Urinary bladder (tissue), 4 donors: ENCODE measurements around the gene CD109. TPM values are rescaled to one million over a fixed set of nuclear protein-coding genes. Genes with fewer than 3 reads are reported as not detected.
"Not testable (repeated sequence)": the region's sequence is repeated elsewhere in the genome, so short reads cannot be mapped to it uniquely, and the experiment has no call there.

Experiments
- DNase-seq: peaks from one replicate; pipeline ENCODE4 v3.0.0-alpha.2; 2015; ENCODE audit errors: extremely low spot score
- H3K27ac ChIP-seq: one replicate; pipeline ENCODE4 v1.5.1; 2013; ENCODE audit warnings: low read depth, mild to moderate bottlenecking, moderate library complexity
- H3K36me3 ChIP-seq: one replicate; pipeline ENCODE4 v1.6.1; 2013; ENCODE audit warnings: mild to moderate bottlenecking, moderate library complexity; ENCODE audit not compliant: insufficient read depth
- H3K4me1 ChIP-seq: one replicate; pipeline ENCODE4 v1.6.1; 2013; ENCODE audit warnings: mild to moderate bottlenecking, moderate library complexity; ENCODE audit not compliant: insufficient read depth
- H3K4me3 ChIP-seq: one replicate; pipeline ENCODE4 v1.5.1; 2013; ENCODE audit warnings: low read depth, low read length
- WGBS: extraction: QIAGEN DNeasy Blood & Tissue Kit; methylation state at CpG from one replicate; pipeline ENCODE4 v1.1.7; 2013; 5-methylcytosine and 5-hydroxymethylcytosine counted together
- polyA plus RNA-seq: library from polyadenylated mRNA; stranded (reverse); fragments of 200-250 nt; gene quantifications from one replicate; pipeline ENCODE4 v1.2.3, GENCODE V29; 2013
- total RNA-seq: library from RNA; depleted of rRNA; stranded (reverse); fragments of >200 nt; gene quantifications from one replicate; pipeline ENCODE4 v1.2.3, GENCODE V29; 2014
- donor health status: healthy with polysubstance abuse.
- donor health status: healthy.

Gene CD109
- total and polyA plus RNA-seq, 2 donors = 7.0 to 34.9 TPM

DNA sequence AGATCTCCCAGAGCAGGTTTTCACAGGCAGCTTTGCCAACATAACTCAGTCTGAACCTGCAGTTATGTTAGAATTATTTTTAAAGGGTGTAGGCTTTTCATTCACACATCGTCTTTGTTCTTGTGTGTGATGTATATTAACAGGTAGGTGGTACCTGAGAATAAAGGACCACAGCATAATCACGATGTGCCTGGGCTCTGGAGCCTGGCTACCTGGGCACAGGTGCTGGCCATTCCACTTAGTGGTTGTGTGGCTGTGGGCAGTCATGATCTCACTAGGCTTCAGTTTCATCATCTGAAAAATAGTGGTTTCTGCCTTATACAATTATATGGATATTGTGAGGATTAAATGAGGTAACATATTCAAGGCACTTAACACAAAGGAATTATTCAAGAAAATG is 6.4 kb downstream of the CD109 start:
- H3K27ac ChIP-seq = no peak overlapping the region
- H3K36me3 ChIP-seq = no peaks in the 10 kb centered on the region
- H3K4me1 ChIP-seq = no peaks in the 10 kb centered on the region
- H3K4me3 ChIP-seq = no peak overlapping the region
- DNase-seq = no peak
- 88% methylated on average over 2 of the region's 2 CpGs for WGBS

DNA sequence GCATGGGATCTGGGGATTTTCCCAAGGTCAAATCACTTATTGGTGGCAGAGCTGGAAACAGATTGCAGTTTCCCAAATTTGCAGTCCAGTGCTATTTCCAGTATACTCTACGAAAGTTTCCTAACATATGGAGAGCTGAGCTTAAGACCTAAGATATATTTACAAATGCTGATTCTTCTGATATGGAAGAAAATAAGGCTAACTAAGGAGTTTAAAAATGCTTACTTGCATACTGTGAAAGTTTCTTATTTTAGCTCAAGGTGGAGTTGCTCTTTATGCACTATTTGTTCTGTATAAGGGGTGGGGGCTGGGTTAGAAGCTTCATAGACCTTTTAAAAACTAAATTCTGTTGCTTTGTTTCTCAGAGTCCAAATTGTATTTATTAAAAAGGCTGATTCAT is 7.5 kb downstream of the CD109 start:
- H3K4me3 ChIP-seq = no peak overlapping the region
- H3K36me3 ChIP-seq = no peaks in the 10 kb centered on the region
- WGBS = 83% methylated on average over 1 of the region's 1 CpG
- no peak for DNase-seq
- no peak overlapping the region for H3K27ac ChIP-seq
- H3K4me1 ChIP-seq = no peaks in the 10 kb centered on the region

DNA sequence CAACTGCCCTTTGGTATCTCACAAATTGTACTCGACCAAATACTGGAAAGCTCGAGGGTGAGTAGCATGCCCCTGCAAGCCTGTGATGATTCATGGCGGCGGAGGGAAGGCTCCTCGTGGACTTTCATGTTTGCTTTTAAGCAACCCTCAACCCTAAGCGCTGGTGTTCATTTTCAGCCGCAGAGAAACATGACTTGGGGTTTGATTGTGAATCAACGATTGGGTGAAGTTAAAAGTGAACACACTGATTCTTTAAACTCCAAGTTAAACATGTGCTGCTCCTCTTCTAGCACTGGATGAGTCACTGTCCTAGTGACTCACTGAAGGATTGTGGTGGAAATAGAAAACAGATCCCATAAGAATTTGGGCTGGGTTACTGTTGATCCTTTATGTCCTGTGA is 8.3 kb downstream of the CD109 start:
- WGBS = 67% methylated on average over 8 of the region's 8 CpGs
- peak; percentile 20 for DNase-seq
- H3K4me1 ChIP-seq = no peaks in the 10 kb centered on the region
- H3K36me3 ChIP-seq = no peaks in the 10 kb centered on the region
- H3K27ac ChIP-seq = no peak overlapping the region
- no peak overlapping the region for H3K4me3 ChIP-seq

DNA sequence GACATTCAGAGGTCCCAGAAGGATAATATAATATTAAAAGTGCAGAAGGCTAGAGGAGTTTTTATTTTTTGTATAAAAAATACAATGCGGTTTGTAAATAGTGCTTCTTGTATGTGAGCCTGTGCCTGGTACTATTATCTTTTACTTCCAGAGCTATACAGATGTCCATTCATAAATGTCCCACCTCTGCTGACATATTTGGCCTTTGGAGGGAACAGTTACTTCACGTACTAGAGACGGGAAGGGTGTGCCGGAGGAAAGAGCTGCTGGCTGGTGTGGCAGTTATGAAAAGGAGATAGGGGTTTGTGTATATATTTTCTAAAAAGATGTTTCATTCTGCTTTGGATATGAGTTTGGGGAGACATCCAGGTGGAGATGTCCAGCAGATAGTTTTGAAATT is 8.8 kb downstream of the CD109 start:
- WGBS = 62% methylated on average over 4 of the region's 4 CpGs
- Histone ChIP-seq H3K4me1 (no peaks in the 10 kb centered on the region), H3K36me3 (no peaks in the 10 kb centered on the region), H3K4me3 (no peak overlapping the region), H3K27ac (no peak overlapping the region)
- no peak for DNase-seq

DNA sequence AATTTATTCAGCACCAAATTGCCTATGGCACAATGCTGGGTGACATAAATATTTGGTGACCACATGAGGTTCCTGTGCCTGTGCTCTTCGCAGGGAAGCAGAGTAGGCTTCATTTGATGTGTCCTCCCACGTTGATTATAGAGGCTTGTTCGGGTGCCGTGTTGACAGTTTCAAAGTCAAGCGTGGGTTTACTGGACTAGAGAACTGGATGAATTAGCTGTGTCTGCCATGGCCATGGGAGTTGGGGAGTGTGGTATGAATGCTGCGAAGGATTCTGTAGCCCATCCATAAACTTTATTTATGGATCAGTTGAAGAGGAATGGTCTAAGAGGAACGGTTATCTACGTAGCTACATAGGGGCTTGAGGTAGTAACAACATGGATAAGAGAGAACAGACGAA is 11.0 kb downstream of the CD109 start:
- H3K4me3 ChIP-seq = no peak overlapping the region
- H3K27ac ChIP-seq = no peak overlapping the region
- no peaks in the 10 kb centered on the region for H3K4me1 ChIP-seq
- DNase-seq = no peak
- H3K36me3 ChIP-seq = no peaks in the 10 kb centered on the region
- WGBS = 91% methylated on average over 9 of the region's 9 CpGs

DNA sequence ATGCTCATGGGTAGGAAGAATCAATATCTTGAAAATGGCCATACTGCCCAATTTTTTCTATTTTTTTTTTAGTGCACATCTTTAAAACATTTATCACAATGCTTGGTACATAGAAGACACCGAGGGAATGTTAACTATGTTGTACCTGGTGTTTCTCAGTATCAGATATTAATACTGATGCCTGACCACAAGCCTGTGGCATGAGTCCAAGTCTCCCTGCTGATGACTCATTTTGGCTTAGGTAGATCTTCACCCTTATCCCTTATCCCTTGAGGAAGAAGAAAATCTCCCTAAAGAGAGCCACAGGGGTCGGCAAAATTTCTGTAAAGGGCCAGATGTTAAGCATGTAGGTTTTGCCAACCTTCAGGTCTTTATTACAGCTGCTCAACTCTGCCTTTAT is 14.5 kb downstream of the CD109 start:
- no peaks in the 10 kb centered on the region for H3K4me1 ChIP-seq
- no peak overlapping the region for H3K4me3 ChIP-seq
- H3K27ac ChIP-seq = no peak overlapping the region
- WGBS = 46% methylated on average over 2 of the region's 2 CpGs
- H3K36me3 ChIP-seq = no peaks in the 10 kb centered on the region
- no peak for DNase-seq

DNA sequence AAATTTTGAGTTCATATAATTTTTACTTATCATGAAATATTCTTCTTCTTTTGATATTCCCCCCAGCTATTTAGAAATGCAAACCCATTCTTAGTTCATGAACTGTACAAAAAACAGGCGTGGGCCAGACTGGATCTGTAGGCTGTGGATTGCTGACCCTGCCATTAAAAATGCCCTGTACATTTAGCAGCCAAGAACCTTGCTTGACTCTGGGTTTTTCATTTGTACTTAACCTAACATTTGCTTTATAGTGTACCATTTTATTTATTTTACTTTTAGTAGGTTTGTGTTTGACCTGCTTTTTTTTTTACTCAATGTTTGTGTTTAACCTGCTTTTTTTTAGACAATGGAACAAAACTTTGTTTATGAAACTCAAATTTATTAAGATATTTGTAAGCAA is 14.9 kb downstream of the CD109 start:
- 85% methylated on average over 1 of the region's 1 CpG for WGBS
- H3K4me1 ChIP-seq = no peaks in the 10 kb centered on the region
- no peaks in the 10 kb centered on the region for H3K36me3 ChIP-seq

DNA sequence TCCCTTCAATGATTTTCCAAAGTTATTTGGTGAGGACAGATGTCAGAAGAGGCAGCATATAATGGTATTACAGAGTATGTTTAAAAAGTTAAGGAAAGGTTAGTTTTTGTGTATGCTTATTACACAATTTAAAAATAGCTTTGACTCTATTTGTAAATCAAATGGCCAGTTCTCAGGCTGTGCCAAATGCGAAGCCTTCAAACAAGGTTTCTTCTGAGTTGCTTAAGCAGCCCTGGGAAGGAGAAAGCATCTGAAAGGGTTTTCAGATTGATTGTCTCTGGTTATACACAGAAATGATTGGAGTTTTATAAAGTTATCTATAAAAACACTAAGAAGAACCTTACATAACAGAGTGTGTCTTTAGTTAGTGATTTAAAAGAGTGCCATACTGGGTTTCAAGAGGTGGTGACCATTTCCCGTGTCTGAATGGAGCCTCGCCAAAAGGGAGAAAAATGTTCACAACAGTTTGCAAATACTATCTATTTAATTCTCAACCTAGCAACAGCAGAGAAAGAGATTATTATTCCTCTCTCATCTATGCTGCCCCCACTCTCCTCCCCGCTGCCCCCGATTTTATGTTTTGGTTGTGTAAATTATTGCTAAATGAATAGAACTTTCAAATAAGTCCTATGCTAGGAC is 16.7 kb downstream of the CD109 start:
- Histone ChIP-seq H3K36me3 (no peaks in the 10 kb centered on the region), H3K27ac (no peak overlapping the region), H3K4me1 (no peaks in the 10 kb centered on the region), H3K4me3 (no peak overlapping the region)
- DNase-seq = no peak
- WGBS = 89% methylated on average over 5 of the region's 5 CpGs

More for the DNA sequence above, 14.9 kb downstream of the CD109 start:
- Histone ChIP-seq H3K4me3 (no peak overlapping the region), H3K27ac (no peak overlapping the region)
- no peak for DNase-seq

DNA sequence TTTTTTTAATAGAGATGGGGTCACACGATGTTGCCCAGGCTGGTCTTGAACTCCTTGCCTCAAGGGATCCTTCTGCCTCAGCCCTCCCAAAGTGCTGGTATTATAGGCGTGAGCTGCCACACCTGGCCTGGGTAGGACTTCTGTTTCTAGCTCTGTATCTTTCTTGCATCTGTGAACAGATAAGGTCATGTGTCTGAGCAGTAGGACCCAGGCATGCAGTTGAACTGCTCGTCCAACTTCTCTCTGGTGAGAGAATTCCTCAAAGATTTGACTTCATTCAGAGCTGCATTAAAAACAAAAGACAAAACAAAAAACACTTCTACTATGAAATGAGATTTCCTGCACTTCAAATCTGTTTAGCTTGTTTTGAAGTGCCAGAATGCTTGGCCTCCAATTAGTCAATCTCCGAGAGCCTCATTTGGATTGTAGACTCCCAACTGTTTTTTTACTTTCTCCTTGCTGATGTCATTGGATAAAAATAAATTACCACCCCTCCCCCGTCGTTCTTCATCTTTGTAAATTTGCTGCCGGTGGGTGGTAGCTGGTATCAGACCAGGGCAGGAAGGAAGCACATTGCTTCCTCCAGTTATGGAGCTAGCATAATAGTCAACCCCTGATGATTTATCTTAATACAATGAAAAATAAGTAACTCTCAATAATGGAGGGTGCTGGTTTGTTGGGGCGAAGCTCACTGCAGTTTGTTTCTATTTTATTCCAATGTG is 17.6 kb downstream of the CD109 start:
- no peak for DNase-seq
- 71% methylated on average over 8 of the region's 8 CpGs for WGBS
- Histone ChIP-seq H3K4me1 (no peaks in the 10 kb centered on the region), H3K4me3 (no peak overlapping the region), H3K36me3 (no peaks in the 10 kb centered on the region), H3K27ac (no peak overlapping the region)

DNA sequence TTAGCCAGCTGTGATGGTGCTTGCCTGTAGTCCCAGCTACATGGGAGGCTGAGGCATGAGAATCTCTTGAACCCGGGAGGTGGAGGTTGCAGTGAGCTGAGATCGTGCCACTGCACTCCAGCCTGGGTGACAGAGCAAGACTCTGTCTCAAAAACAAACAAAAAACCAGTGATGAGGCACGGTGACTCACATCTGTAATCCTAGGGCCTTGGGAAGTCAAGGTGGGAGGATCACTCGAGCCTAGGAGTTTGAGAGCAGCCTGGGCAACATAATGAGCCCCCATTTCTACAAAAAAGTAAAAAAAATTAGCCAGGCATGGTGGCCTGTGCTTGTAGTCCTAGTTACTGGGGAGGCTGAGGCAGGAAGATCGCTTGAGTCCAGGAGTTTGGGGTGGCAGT is 19.1 kb downstream of the CD109 start:
- H3K4me3 ChIP-seq, H3K4me1 ChIP-seq, H3K27ac ChIP-seq, H3K36me3 ChIP-seq, DNase-seq: not testable (repeated sequence)
- 89% methylated on average over 5 of the region's 5 CpGs for WGBS

DNA sequence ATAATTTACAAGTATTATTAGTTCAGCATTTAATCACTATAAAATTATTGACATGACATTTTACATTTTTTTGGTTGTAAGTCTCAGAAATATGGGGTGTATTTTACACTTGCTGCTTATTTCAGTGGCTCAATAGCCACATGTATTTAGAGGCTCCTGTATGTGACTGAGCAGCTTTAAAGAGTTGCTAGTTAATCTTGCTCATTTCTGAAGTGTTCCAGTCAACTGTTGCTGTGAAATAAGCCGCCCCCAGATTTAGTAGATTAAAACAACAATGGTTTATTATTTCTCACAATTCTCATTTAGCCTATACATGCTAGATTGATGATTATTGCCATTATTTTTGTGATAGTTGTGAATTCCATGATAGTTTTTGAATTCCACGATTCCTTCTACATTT is 23.0 kb downstream of the CD109 start:
- Histone ChIP-seq H3K4me1 (no peaks in the 10 kb centered on the region), H3K27ac (no peak overlapping the region), H3K36me3 (no peaks in the 10 kb centered on the region), H3K4me3 (no peak overlapping the region)
- WGBS = 92% methylated on average over 2 of the region's 2 CpGs
- no peak for DNase-seq

DNA sequence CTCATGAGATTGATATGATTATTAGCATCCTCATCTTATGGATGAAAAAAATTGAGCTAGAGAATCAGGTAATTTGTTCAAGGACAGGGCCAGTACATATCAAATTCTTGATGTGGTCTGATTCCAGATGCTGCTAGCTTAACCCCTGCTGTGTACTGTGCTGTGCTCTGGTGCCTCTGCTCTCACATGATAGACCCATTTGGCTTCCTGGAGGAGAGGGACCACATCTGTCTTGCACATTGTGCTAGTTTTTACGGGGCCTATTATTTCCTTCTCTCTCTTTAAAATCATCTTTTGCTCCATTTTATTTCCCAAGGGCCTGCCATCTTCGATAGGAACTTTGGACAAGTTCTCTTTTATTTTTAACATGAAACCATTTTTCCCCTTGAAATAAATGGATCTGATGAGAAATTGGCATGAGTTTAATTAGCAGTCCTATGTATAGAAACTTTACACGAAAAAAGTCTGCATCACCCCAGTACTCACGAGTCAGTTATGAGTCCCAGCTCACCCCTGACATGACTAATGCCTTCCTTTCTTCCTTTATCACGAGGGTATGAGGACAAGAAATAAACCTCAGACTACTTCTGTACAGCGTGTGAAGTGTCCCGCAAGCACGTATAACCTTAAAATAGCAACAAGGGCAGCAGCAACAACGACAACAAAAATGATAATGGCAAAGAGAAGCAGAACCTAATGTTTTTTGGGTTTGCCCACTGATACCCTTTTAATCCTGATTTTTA is 26.5 kb downstream of the CD109 start:
- no peak overlapping the region for H3K4me3 ChIP-seq
- WGBS = 44% methylated on average over 9 of the region's 9 CpGs
- no peak overlapping the region for H3K27ac ChIP-seq
- no peak for DNase-seq
- no peaks in the 10 kb centered on the region for H3K36me3 ChIP-seq
- H3K4me1 ChIP-seq = no peaks in the 10 kb centered on the region

DNA sequence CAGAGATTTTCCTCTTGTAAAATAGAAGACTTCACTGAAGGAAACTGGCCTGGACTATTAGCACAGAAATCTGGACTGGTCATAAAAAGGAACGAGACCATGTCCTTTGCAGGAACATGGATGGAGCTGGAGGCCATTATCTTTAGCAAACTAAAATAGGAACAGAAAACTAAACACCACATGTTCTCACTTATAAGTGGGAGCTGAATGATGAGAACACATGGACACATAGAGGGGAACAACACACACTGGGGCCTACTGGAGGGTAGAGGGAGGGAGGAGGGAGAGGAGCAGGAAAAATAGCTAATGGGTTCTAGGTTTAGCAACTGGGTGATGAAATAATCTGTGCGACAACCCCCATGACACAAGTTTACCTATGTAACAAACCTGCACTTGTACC is 27.5 kb downstream of the CD109 start:
- WGBS = 71% methylated on average over 2 of the region's 2 CpGs
- H3K36me3 ChIP-seq, DNase-seq, H3K4me1 ChIP-seq, H3K27ac ChIP-seq, H3K4me3 ChIP-seq: not testable (repeated sequence)

DNA sequence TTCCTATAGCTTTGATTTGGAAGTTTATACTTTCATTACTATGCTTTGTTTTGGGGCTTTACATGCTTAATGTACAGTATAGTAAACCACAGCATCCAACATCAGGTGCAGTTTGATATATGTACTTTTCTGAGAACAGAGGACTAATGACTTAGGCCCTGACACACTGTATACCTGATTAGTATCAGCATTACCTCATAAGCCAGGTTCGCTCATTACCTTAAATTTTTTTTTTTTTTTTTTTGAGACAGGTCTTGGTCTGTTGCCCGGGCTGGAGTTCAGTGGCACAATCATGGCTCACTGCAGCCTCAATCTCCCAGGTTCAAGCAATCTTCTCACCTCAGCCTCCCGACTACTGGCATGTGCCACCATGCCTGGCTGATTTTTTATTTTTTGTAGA is 28.4 kb downstream of the CD109 start:
- no peaks in the 10 kb centered on the region for H3K36me3 ChIP-seq
- no peak overlapping the region for H3K4me3 ChIP-seq
- no peaks in the 10 kb centered on the region for H3K4me1 ChIP-seq
- WGBS = 91% methylated on average over 3 of the region's 3 CpGs
- H3K27ac ChIP-seq = no peak overlapping the region
- no peak for DNase-seq
